Left ventricle myocardium inferior (tissue), 1 donor: Measurements from ENCODE around the gene LAS1L. TPM values are rescaled to one million over a fixed set of nuclear protein-coding genes. Genes with fewer than 3 reads are reported as not detected.
"Not testable (repeated sequence)": the region's sequence is repeated elsewhere in the genome, so short reads cannot be mapped to it uniquely, and the experiment has no call there.

Experiments used
- DNase-seq: peaks from one replicate; pipeline ENCODE4 v3.0.0-alpha.2; 2020
- H3K27ac ChIP-seq: fragments of 200-600 bp; replicated peaks from 2 replicates; pipeline ENCODE4 v1.8.0; 2021
- H3K27me3 ChIP-seq: fragments of 200-600 bp; 2 replicates; pipeline ENCODE4 v1.8.0; 2021; ENCODE audit warnings: low read depth
- H3K36me3 ChIP-seq: fragments of 200-600 bp; 2 replicates; pipeline ENCODE4 v1.8.0; 2021
- H3K4me1 ChIP-seq: fragments of 200-600 bp; 2 replicates; pipeline ENCODE4 v1.8.0; 2021
- H3K4me3 ChIP-seq: fragments of 200-600 bp; 2 replicates; pipeline ENCODE4 v1.8.0; 2021; ENCODE audit warnings: mild to moderate bottlenecking, moderate library complexity
- H3K9me3 ChIP-seq: fragments of 200-600 bp; replicated peaks from 2 replicates; pipeline ENCODE4 v1.8.0; 2021
- CTCF ChIP-seq: fragments of 200-600 bp; IDR thresholded peaks from 2 replicates; pipeline ENCODE4 v1.8.0; 2021; ENCODE audit warnings: antibody characterized with exemption, mild to moderate bottlenecking, borderline replicate concordance
- intact Hi-C: fragments of 100-400 bp; cut with micrococcal nuclease; formaldehyde crosslinking; loops from one replicate; pipeline ENCODE4 v1.11.0; 2022
- total RNA-seq: library from RNA; stranded (reverse); fragmentation: NEBNext Ultra II Directional; extraction: Animal tissue kit (Norgen Biotek cat#: 25700); gene quantifications from one replicate; pipeline ENCODE4 v1.2.1, GENCODE V29; 2021
- donor health status: DM: no; HTN: yes; CAD: no; lungs with severe emphysema.

LAS1L gene
- total RNA-seq, 1 donor from 2014 or later = 13.9 TPM

- Histone ChIP-seq H3K9me3 (no peaks in the 10 kb centered on the region), H3K36me3 (no peaks in the 10 kb centered on the region), H3K4me3 (no peak overlapping the region), H3K27ac (no peak overlapping the region), H3K4me1 (no peaks in the 10 kb centered on the region), H3K27me3 (no peaks in the 10 kb centered on the region)
- intact Hi-C loops = no loop called here
- DNase-seq = no peak
- TF ChIP-seq CTCF = no peak
Observed at GRCh38 chrX:65575022-65575421, 40.4 kb upstream of the LAS1L start.

- no peak for DNase-seq
- no peaks in the 10 kb centered on the region for H3K4me1 ChIP-seq
- H3K4me3 ChIP-seq = no peak overlapping the region
- H3K27ac ChIP-seq = no peak overlapping the region
- no peak for TF ChIP-seq CTCF
- no peaks in the 10 kb centered on the region for H3K9me3 ChIP-seq
- intact Hi-C loops = no loop called here
- no peaks in the 10 kb centered on the region for H3K27me3 ChIP-seq
- no peaks in the 10 kb centered on the region for H3K36me3 ChIP-seq
Observed at GRCh38 chrX:65574356-65574755, 39.8 kb upstream of the LAS1L start.

GRCh38 chrX:65572971-65573370 is 38.4 kb upstream of the LAS1L start:
- TF ChIP-seq CTCF = no peak
- H3K36me3 ChIP-seq = no peaks in the 10 kb centered on the region
- intact Hi-C loops = no loop called here
- no peaks in the 10 kb centered on the region for H3K27me3 ChIP-seq
- no peak overlapping the region for H3K4me3 ChIP-seq
- H3K4me1 ChIP-seq = no peaks in the 10 kb centered on the region
- no peak for DNase-seq
- no peak overlapping the region for H3K27ac ChIP-seq
- H3K9me3 ChIP-seq = no peaks in the 10 kb centered on the region

GRCh38 chrX:65562850-65563249 is 28.3 kb upstream of the LAS1L start:
- intact Hi-C loops, DNase-seq, H3K27me3 ChIP-seq, H3K36me3 ChIP-seq, H3K9me3 ChIP-seq, H3K4me1 ChIP-seq, H3K27ac ChIP-seq, H3K4me3 ChIP-seq: not testable (repeated sequence)

GRCh38 chrX:65551489-65552339 is 17.1 kb upstream of the LAS1L start:
- no peak for TF ChIP-seq CTCF
- Histone ChIP-seq H3K27ac (no peak overlapping the region), H3K4me3 (no peak overlapping the region), H3K27me3 (no peaks in the 10 kb centered on the region), H3K36me3 (no peaks in the 10 kb centered on the region), H3K9me3 (no peaks in the 10 kb centered on the region), H3K4me1 (no peaks in the 10 kb centered on the region)
- intact Hi-C loops = no loop called here
- DNase-seq = no peak

- Histone ChIP-seq H3K27ac (no peak overlapping the region), H3K4me1 (no peaks in the 10 kb centered on the region), H3K4me3 (no peak overlapping the region), H3K27me3 (no peaks in the 10 kb centered on the region), H3K9me3 (no peaks in the 10 kb centered on the region), H3K36me3 (no peaks in the 10 kb centered on the region)
- intact Hi-C loops = no loop called here
- DNase-seq = no peak
- TF ChIP-seq CTCF = no peak
Observed at GRCh38 chrX:65551086-65551485, 16.5 kb upstream of the LAS1L start.
